ENCODE measurements around the gene LINGO1.
A peak's percentile ranks its signal among the peaks of the same experiment; 100 is the strongest.

LINGO1 gene

DNA sequence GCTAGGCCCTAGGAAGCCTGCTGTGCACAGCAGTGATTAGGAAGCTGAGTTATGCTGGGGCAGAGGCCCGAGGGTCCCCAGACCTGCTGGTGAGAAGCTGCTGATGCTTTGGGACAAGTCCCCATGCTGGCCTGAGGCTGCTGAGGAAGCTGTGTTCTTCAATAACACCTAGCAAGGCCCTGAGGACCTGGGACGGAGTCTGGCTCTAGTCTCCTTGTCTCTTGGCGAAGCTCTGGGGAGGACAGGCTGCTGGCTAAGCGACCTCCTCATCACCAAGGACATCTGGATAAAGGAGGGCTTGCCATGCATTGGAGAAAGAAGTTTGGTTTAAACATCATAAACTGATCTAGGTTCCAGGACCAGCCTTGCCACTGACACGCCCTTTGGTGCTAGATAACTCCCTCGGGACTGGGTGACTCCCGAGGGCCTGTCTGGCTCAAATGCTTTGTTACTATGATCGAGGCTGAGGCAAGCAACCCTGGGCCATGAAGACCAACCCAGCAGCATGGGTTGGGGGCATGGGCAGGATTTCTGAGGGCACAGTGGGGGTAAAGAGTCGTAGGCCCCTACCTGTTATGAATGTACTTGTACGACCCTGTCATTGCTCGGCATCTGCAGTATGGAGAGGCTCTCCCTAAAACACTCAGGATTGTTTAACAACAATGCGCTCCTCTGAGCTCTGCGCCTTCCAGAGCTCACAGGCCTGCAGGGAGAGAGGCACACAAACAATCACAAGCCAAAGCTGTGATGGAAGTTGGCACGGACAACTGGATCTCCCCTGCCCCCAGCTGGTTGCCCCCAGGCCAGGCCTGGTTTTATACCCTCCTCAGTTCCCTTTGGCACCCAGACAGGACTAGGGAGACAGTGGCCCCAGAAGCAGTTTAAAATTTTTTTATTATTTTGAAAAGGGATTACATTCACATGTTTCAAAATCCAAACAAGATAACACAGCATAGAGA is 64.4 kb downstream of the LINGO1 start:
- DNase-seq: peak; percentile 58

DNA sequence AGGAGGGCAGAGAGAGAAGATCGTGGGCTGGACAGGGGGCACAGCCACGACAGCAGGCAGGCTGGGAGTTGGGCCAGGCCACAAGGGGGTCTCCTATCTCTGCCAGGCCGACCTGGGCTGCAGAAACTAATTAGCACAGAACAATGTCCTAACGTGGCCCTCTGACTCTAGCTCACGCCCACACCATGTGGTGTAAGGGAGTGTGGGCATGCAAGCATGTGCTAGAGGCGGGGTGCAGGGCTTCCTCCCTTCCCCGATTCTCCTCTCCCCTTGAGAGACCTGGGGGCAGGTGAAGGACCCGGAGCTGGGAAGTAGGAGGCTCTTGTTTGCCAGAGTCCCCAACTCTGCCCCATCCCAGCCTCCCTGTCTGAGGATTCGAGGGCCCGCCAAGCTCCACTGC is 65.5 kb downstream of the LINGO1 start:
- DNase-seq: no peak

- DNase-seq: no peak
Observed at GRCh38 chr15:77566092-77566491, 66.6 kb downstream of the LINGO1 start.

- no peak for DNase-seq
Observed at GRCh38 chr15:77565378-77565915, 67.3 kb downstream of the LINGO1 start.

- DNase-seq: peak; percentile 74
Observed at GRCh38 chr15:77564938-77565337, 67.8 kb downstream of the LINGO1 start.

GRCh38 chr15:77564341-77564740 is 68.4 kb downstream of the LINGO1 start:
- no peak for DNase-seq

DNA sequence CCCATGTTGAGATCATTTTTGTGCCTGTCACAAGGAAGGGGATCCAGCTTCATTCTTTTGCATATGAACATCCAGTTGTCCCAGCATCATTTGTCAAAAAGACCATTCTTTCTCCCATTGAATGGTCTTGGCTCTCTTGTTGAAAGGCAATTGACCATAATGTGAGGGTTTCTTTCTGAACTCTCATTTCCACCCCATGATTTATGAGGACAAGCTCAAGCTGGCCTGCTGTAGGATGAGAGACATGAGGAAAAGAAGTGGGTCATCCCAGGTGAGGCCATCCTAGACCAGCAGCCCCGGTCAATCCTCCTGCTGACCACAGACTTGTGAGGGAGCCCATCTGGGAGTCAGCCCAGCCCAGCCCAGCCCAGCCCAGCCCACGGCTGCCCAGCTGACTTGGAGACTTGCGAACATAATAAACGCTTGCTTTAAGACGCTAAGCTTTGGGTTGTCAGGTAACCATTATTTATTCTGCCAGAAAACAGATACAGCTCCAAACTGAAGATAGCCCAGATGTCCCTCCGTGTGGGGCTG is 69.0 kb downstream of the LINGO1 start:
- DNase-seq: no peak

All from retina (tissue), 1 donor.